ENCODE measurements around the gene ADGRV1.

DNA sequence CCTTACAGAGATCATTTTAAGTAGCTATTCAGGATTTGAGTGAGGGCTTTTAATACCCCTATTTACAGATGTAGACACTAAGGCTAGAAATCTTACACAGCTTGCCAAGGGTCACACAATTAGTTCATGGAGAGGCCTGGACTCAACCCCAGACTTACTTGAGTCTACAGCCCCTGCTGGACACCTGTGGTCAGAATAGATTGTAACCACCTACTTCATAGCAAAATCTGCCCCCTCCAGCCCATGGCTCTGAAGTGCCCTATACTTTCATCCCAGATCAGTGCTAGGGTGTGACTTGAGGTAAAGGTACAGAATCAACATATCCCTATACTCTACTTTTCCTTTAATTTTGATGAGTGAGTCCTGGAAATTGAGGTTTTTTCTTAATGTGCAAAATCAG lies 291.3 kb downstream of the ADGRV1 start:
- TF ChIP-seq TAF1 (IDR thresholded peaks at IDR 0.05; ENCODE audit: borderline replicate concordance, insufficient read depth, low read length), result no peak
- no peak for TF ChIP-seq POLR2AphosphoS5 (IDR thresholded peaks at IDR 0.05; ENCODE audit: low read depth, low read length)
- no peak for TF ChIP-seq SIN3A (IDR thresholded peaks at IDR 0.05; ENCODE audit: borderline replicate concordance, insufficient read depth, low read length)
- TF ChIP-seq, protein P1, sequence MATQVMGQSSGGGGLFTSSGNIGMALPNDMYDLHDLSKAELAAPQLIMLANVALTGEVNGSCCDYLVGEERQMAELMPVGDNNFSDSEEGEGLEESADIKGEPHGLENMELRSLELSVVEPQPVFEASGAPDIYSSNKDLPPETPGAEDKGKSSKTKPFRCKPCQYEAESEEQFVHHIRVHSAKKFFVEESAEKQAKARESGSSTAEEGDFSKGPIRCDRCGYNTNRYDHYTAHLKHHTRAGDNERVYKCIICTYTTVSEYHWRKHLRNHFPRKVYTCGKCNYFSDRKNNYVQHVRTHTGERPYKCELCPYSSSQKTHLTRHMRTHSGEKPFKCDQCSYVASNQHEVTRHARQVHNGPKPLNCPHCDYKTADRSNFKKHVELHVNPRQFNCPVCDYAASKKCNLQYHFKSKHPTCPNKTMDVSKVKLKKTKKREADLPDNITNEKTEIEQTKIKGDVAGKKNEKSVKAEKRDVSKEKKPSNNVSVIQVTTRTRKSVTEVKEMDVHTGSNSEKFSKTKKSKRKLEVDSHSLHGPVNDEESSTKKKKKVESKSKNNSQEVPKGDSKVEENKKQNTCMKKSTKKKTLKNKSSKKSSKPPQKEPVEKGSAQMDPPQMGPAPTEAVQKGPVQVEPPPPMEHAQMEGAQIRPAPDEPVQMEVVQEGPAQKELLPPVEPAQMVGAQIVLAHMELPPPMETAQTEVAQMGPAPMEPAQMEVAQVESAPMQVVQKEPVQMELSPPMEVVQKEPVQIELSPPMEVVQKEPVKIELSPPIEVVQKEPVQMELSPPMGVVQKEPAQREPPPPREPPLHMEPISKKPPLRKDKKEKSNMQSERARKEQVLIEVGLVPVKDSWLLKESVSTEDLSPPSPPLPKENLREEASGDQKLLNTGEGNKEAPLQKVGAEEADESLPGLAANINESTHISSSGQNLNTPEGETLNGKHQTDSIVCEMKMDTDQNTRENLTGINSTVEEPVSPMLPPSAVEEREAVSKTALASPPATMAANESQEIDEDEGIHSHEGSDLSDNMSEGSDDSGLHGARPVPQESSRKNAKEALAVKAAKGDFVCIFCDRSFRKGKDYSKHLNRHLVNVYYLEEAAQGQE (IDR thresholded peaks at IDR 0.05; ENCODE audit: insufficient read depth in 1 of 2, low read depth in 2 of 2, low read length in 2 of 2), result no peak

All from PFSK-1 (cell line).